HEK293 (cell line): ENCODE results near the gene CNTN4.

Experiments
- CTCF ChIA-PET: fragments of 350-600 bp; formaldehyde crosslinking; extraction: SDS; loops from one replicate; lab custom pipeline; 2021; ENCODE audit warnings: antibody characterized with exemption; lab: Yijun Ruan, JAX
- POLR2A ChIA-PET: fragments of 300-600 bp; formaldehyde crosslinking; extraction: SDS; loops from one replicate; lab custom pipeline; 2020; ENCODE audit warnings: antibody characterized with exemption, inconsistent platforms; lab: Yijun Ruan, JAX
- H3K27ac ChIP-seq: fragments of 200-500 bp; sonication (Bioruptor generic); 2 replicates; pipeline ENCODE4 v1.5.1; 2014; ENCODE audit warnings: low read depth, low read length, control low read depth, inconsistent platforms; ENCODE audit errors: extremely low read depth
- H3K36me3 ChIP-seq, 2 experiments: fragments of 200-500 bp in 1 of 2; sonication (Bioruptor generic) in 1 of 2; 1 replicate in 1 of 2; 2 replicates in 1 of 2; pipeline ENCODE4 v1.5.1; 2014 to 2017; ENCODE audit warnings: inconsistent platforms in 2 of 2, low read length in 2 of 2; ENCODE audit not compliant: control insufficient read depth in 2 of 2, insufficient read depth in 1 of 2
- H3K4me1 ChIP-seq: fragments of 200-500 bp; sonication (Bioruptor generic); 2 replicates; pipeline ENCODE4 v1.5.1; 2014; ENCODE audit warnings: mild to moderate bottlenecking, low read length, inconsistent platforms; ENCODE audit not compliant: control insufficient read depth, insufficient read depth
- H3K4me3 ChIP-seq: 2 replicates; pipeline ENCODE4 v1.5.1; 2011; ENCODE audit warnings: low read depth, mild to moderate bottlenecking, control low read depth, low read length, moderate library complexity
- H3K9me3 ChIP-seq: fragments of 200-500 bp; sonication (Bioruptor generic); 2 replicates; pipeline ENCODE4 v1.5.1; 2014; ENCODE audit warnings: low read depth, low read length, inconsistent platforms; ENCODE audit not compliant: control insufficient read depth, insufficient read depth
- BCL11A ChIP-seq: fragments of 450-650 bp; formaldehyde crosslinking; IDR thresholded peaks from 2 replicates; pipeline ENCODE4 v1.5.1; 2016; ENCODE audit warnings: low read depth, missing biosample characterization, missing genetic modification characterization
- HOXA7 ChIP-seq: sonication (generic); formaldehyde crosslinking; IDR thresholded peaks from 2 replicates; pipeline ENCODE4 v1.8.1; 2022; ENCODE audit warnings: missing genetic modification reagents, borderline replicate concordance
- MZF1 ChIP-seq: fragments of 450-650 bp; formaldehyde crosslinking; IDR thresholded peaks from 2 replicates; pipeline ENCODE4 v1.5.1; 2017; ENCODE audit warnings: missing biosample characterization, missing genetic modification characterization, borderline replicate concordance
- OVOL3 ChIP-seq: fragments of 450-650 bp; formaldehyde crosslinking; IDR thresholded peaks from 2 replicates; pipeline ENCODE4 v1.5.1; 2016; ENCODE audit warnings: missing biosample characterization, missing genetic modification characterization
- PATZ1 ChIP-seq: fragments of 450-650 bp; formaldehyde crosslinking; IDR thresholded peaks from 2 replicates; pipeline ENCODE4 v1.5.1; 2016; ENCODE audit warnings: missing biosample characterization, missing genetic modification characterization
- ZBTB8A ChIP-seq: fragments of 450-650 bp; formaldehyde crosslinking; IDR thresholded peaks from 2 replicates; pipeline ENCODE4 v1.5.1; 2016; ENCODE audit warnings: missing biosample characterization, missing genetic modification characterization
- ZNF133 ChIP-seq: fragments of 450-650 bp; formaldehyde crosslinking; IDR thresholded peaks from 2 replicates; pipeline ENCODE4 v1.5.1; 2016; ENCODE audit warnings: missing biosample characterization, missing genetic modification characterization
- ZNF138 ChIP-seq: fragments of 450-650 bp; formaldehyde crosslinking; IDR thresholded peaks from 2 replicates; pipeline ENCODE4 v1.5.1; 2016; ENCODE audit warnings: missing biosample characterization, missing genetic modification characterization, borderline replicate concordance
- ZNF157 ChIP-seq: fragments of 450-650 bp; formaldehyde crosslinking; IDR thresholded peaks from 2 replicates; pipeline ENCODE4 v1.5.1; 2016; ENCODE audit warnings: missing biosample characterization, missing genetic modification characterization
- ZNF2 ChIP-seq: fragments of 450-650 bp; formaldehyde crosslinking; IDR thresholded peaks from 2 replicates; pipeline ENCODE4 v1.5.1; 2016; ENCODE audit warnings: missing biosample characterization, missing genetic modification characterization
- ZNF274 ChIP-seq, 2 experiments: fragments of 200-500 bp in 1 of 2; fragments of 450-650 bp in 1 of 2; sonication (Bioruptor generic) in 1 of 2; formaldehyde crosslinking in 1 of 2; IDR thresholded peaks; 2 replicates each; pipeline versions ENCODE4 v1.5.1 to v1.6.1; 2014 to 2016; ENCODE audit warnings: borderline replicate concordance in 1 of 2, inconsistent platforms in 1 of 2, low read length in 1 of 2, missing biosample characterization in 1 of 2, missing genetic modification characterization in 1 of 2
- ZNF280D ChIP-seq: fragments of 450-650 bp; formaldehyde crosslinking; IDR thresholded peaks from 2 replicates; pipeline ENCODE4 v1.5.1; 2016; ENCODE audit warnings: missing biosample characterization, missing genetic modification characterization
- ZNF366 ChIP-seq: fragments of 450-650 bp; formaldehyde crosslinking; conservative IDR thresholded peaks from 2 replicates; pipeline ENCODE4 v1.5.1; 2016; ENCODE audit warnings: missing biosample characterization, missing genetic modification characterization
- ZNF639 ChIP-seq: fragments of 450-650 bp; formaldehyde crosslinking; IDR thresholded peaks from 2 replicates; pipeline ENCODE4 v1.5.1; 2016; ENCODE audit warnings: missing biosample characterization, missing genetic modification characterization
- ZNF654 ChIP-seq: fragments of 450-650 bp; formaldehyde crosslinking; IDR thresholded peaks from 2 replicates; pipeline ENCODE4 v1.5.1; 2016; ENCODE audit warnings: low read depth, missing biosample characterization, missing genetic modification characterization
- ZNF704 ChIP-seq: fragments of 450-650 bp; formaldehyde crosslinking; IDR thresholded peaks from 2 replicates; pipeline ENCODE4 v1.5.1; 2016; ENCODE audit warnings: missing biosample characterization, missing genetic modification characterization
- ZNF777 ChIP-seq: fragments of 450-650 bp; formaldehyde crosslinking; IDR thresholded peaks from 2 replicates; pipeline ENCODE4 v1.5.1; 2017; ENCODE audit warnings: missing biosample characterization, missing genetic modification characterization, borderline replicate concordance

The CNTN4 gene

GRCh38 chr3:2156244-2156847, 57.7 kb downstream of the CNTN4 start:
- ChIA-PET POLR2A (no interaction called here), CTCF (interaction anchor here (0.5 to 3.1 kb wide), 21 partner anchors 9 to 1629 kb away, joined by 3 to 19 read pairs (median 3); no protein-coding TSS in a partner anchor)
- H3K27ac ChIP-seq = no peak overlapping the region
- H3K4me3 ChIP-seq = no peak overlapping the region
- no peaks in the 10 kb centered on the region for H3K9me3 ChIP-seq
- no peaks in the 10 kb centered on the region for H3K36me3 ChIP-seq
- H3K4me1 ChIP-seq = no peaks in the 10 kb centered on the region
- peak; percentile 37 for TF ChIP-seq ZNF654 (tag by site-specific recombination)
- TF ChIP-seq ZNF2 (tag by site-specific recombination) = peak; percentile 63; the same call in 1 of the 2 replicates
- no peak for TF ChIP-seq ZNF280D (tag by site-specific recombination)

- Histone ChIP-seq H3K9me3 (no peaks in the 10 kb centered on the region), H3K4me1 (no peaks in the 10 kb centered on the region), H3K27ac (no peak overlapping the region), H3K4me3 (no peak overlapping the region), H3K36me3 (no peaks in the 10 kb centered on the region)
- ChIA-PET CTCF (no interaction called here), POLR2A (no interaction called here)
- TF ChIP-seq PATZ1 (tag by site-specific recombination) (no peak), ZNF138 (tag by site-specific recombination) (no peak), HOXA7 (CRISPR knock-in tag) (no peak), ZBTB8A (tag by site-specific recombination) (no peak), MZF1 (tag by site-specific recombination) (no peak), ZNF133 (tag by site-specific recombination) (no peak), ZNF777 (tag by site-specific recombination) (no peak), BCL11A (tag by site-specific recombination) (no peak), ZNF366 (tag by site-specific recombination) (no peak), ZNF157 (tag by site-specific recombination) (no peak), OVOL3 (tag by site-specific recombination) (no peak), ZNF704 (tag by site-specific recombination) (no peak), ZNF639 (tag by site-specific recombination) (no peak), ZNF274 (IDR thresholded peaks at IDR 0.05; ENCODE audit: low read length) (no peak), ZNF274 (tag by site-specific recombination; IDR thresholded peaks at IDR 0.05; ENCODE audit: borderline replicate concordance) (no peak)
These were observed 60.2 kb downstream of the CNTN4 start for GRCh38 chr3:2158828-2159227.
